HG02943 (cell line): Measurements from ENCODE around the gene ALDOC.

Source experiments
- ATAC-seq: cut with Tn5 transposase; IDR thresholded peaks from one replicate; pipeline ENCODE4 v1.9.1; 2021; ENCODE audit warnings: mild to moderate bottlenecking, low read depth, moderate library complexity; ENCODE audit not compliant: unreplicated experiment

The ALDOC gene

DNA sequence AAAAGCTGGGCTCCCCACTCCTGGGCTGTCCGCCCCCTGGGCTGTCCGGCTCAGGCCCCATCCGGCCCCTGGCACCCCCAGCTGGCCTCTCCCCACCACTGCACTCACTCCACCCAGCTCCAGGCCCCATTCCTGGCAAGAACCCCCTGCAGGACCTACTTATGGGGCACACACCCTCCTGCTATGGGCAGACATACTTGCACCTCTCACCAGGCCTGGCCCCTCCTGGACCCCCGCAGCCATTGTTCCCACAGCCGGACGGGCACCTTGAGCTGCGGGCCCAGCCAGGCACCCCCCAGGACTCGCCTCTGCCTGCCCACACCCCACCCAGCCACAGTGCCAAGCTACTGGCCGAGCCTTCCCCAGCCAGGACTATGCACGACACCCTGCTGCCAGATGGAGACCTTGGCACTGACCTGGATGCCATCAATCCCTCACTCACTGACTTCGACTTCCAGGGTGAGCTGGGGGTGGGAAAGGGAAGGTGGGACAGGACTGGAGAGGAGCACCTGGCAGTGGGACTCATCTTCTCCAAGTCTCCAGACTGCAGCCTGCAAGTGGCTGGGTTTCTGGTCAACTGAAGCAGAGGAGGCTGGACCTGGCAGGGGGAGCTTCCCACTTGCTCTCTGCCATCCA, 41.8 kb downstream of the ALDOC start:
- ATAC-seq: no peak

DNA sequence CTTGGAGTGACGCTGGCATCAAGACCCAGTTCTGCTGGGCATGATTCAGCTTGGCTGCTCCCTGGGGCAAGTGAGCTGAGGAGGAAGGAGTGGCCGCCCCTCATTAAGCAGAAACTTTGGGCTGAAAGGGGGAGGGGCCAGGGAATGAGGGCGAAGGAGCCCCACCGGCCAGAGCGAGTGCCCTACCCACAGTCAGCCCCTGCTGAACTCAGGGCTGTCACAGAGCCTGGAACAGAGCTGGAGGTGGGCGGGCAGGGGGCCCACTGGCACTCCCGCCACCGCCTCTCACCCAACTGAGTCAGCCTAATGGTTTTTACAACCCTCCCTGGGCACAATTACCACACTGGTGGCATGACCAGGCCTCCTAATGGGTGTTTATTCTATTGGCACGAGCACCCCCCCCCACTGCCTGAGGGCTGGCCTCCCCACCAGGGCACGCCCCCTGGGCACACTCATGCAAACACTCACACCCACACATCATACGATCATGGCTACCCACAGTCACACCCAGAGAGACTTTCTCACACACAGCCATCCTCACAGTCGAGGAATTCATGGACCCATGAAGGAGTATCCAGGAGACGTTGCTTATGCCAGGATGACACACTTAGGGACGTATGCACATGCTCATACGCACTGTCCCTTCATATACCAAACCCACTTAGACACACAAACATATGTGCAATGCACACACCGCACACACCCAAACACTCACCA, 43.4 kb downstream of the ALDOC start:
- no peak for ATAC-seq

GRCh38 chr17:28532050-28532960, 44.4 kb downstream of the ALDOC start:
- no peak for ATAC-seq

DNA sequence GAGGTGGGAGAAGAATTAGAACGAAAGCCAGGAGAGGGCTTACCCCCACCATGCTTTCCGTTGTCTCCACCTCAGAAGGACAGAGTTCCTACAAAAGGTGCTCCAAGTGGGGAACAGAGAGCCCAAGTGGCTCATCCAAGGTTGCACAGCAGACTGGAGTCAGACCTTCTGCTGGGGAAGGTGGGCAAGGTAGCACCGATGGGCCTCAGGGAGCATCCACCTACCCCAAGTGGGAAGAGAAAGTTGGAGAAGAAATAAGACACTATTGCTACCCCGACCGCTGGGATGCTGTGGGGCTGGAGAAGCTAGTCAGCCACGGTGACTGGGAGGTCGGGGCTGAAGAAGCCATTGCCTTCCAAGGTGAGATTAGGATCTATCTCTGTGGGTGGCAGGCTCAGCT, 45.8 kb downstream of the ALDOC start:
- ATAC-seq: no peak

DNA sequence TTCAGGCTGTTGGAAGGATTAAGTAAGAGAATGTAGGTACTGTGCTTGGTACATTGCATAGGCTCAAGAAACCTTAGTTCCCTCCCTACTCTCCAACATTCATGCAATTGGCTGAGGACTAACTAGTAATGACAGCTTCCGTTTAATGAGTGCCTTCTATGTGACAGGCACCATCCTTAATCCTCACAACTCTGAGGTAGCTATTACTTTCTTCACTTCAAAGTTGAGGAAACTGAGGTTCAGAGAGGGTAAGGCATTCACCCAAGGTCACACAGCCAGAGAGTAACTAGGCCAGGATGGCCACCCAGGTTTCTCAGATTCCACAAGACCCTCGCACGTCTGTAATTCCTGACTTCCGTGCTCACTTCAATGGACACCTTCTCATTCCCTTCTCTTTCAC, 46.4 kb downstream of the ALDOC start:
- no peak for ATAC-seq

DNA sequence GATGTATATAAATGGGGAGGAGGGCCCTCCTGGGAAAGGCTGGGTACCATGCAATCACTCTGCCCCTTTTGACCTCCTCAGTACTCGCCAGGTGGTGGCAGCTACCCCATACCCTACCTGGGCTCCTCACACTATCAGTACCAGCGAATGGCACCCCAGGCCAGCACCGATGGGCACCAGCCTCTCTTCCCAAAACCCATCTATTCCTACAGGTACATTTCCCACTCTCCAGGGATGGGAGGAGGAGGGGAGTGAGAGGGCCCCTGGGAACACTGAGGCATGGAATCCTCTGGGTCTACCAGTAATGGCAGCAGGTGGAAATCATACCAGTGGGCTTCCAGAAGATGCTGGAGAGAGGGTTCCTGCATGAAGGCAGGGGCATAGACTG, 47.7 kb downstream of the ALDOC start:
- ATAC-seq: no peak

DNA sequence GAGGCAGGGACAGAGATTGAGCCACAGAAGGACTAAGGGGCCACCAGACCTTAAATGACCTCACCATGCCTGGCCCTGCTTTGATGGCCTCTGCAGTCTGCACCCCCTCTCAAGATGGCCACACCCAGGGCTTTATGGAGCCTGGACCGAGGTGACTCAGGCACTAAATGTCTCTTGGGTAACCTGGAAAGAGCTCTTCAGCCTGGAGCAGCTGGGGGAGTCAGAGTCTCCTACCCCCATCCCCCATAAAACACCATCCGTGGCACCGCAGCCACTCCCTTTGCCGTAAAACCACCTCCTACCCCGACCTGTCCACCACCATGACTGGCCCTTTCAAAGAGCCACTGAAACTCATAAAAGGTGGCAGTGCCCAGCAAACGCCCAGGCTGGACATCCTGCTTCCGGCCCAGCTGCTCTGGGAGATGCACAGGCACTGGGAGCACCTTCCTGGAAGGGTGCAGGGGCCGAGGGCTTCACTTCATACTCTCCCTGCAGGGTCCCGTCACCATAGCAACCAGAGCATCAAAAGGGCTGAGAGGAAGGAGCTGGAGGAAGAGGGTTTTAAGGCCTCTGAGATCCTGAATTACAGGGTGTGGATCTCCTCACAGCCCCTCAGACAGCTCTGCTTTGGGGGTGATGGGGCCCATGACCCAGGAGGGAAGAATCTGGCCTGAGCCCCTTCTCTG, 48.2 kb downstream of the ALDOC start:
- no peak for ATAC-seq

DNA sequence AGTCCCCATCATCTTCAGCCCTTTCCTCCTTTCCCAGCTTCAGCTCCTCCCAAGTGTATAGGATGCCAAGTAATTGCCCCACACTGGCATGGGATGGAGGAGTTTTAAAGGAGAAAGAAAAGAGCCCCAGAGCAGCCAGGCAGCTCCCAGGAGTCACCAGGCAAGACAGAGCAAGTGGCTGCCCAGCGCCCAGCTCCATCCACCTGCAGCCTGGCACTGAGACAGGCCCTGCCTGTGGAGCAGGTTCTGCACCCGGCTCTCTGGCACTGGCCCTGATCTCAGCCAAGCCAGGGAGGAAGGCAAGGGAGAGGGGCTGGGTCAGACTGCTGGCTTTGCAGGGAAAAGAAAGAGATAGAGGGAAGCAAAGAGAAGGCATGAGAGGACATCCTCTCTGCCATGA, 48.8 kb downstream of the ALDOC start:
- ATAC-seq: no peak

DNA sequence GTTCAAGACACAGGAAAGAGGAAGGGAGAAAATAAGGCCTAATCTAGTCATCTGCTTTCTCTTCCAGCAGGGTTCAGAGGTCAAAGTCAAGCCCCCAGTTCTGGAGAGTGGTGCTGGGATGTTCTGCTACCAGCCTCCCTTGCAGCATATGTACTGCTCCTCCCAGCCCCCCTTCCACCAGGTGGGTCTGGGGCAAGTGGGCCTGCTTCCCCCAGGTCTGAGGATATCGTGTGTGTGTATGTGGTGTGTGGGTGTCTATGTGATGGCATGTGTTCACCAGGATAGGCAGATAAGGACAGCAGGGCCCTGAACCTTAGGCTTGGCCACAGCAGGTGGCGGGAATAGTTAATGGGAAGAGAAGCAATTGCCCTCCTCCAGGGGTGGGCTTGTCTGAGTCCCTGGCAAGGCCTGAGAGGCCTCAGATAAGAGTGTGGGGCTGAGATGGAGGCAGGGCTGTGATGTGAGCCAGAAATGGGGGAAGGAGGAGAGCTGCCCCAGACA, 49.5 kb downstream of the ALDOC start:
- ATAC-seq: no peak

DNA sequence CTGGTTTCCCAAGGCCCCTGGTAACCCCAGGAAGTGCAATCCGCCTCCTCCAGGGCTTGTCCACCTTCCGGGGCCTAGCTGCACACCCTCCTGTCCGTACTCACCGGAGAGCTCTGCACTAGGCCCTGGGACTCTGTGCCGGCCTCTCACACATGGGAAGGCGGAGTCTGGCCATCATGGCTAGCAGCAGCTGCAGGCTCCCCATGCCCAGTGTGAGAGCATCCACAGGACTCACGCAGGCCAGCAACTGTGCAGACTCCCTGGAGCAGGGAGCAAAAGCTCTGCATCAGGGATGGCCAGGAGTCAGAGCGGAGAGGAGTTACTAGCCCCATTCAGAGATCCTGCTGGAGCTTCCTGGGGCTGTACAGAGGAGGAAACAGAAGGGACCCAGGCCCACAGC, 50.3 kb downstream of the ALDOC start:
- ATAC-seq: no peak

DNA sequence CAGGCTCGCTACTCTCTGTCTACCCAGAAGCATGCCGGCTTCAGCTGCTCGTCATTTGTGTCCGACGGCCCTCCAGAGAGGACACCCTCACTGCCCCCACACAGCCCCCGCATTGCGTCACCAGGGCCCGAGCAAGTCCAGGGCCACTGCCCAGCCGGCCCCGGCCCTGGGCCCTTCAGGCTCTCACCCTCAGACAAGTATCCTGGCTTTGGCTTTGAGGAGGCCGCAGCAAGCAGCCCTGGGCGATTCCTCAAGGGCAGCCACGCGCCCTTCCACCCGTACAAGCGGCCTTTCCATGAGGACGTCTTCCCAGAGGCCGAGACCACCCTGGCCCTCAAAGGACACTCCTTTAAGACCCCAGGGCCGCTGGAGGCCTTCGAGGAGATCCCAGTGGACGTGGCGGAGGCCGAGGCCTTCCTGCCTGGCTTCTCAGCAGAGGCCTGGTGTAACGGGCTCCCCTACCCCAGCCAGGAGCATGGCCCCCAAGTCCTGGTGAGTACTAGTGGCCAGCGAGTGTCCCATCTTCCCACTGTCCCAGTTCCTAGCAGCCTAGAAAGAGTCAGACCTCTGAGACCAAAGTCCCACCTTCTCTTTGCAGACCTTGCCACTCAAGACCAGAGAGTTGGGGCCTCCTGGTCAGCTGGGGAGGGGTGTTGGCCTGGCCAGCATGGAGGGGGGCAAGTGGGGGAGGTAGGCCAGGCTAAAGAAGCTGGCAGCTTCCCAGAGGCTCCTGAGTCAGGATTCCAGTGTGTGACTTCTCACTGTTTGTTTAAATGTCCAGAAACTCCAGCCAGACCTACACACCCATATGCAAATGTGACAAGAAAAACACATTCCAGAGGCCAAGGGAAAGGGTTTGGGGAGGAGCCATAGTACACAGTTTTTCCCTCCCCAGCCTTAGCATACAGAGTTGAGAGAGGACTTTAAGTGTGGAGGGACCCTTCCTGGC, 51.9 kb downstream of the ALDOC start:
- ATAC-seq: no peak

- no peak for ATAC-seq
Observed at GRCh38 chr17:28523876-28524275, 52.8 kb downstream of the ALDOC start.

DNA sequence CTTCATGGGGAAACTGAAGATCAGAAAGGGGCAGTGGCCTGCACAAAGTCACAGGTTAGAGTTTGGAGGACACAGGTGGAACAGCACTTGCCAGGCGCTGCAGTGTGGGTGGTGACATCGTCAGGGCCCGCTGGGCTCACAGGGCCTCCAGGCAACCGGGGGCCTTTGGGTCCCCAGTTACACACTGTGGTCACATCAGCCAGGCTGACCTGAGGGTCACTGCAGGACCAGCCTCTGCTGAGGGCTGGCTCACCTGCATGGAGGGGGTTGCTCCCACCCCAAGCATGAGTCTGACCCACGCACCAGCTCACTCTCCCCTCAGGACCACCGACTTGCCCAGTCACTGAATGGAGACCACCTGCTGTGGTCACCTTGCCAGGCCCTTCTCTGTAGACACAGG, 53.5 kb downstream of the ALDOC start:
- ATAC-seq: no peak
